K562 (cell line): ENCODE results near the gene KCP. TPM values are rescaled to one million over a fixed set of nuclear protein-coding genes. Genes with fewer than 3 reads are reported as not detected.

Source experiments
- ARID2 ChIP-seq: fragments of 450-650 bp; IDR thresholded peaks from 2 replicates; pipeline ENCODE4 v1.6.1; 2017; ENCODE audit warnings: antibody characterized with exemption, mild to moderate bottlenecking
- CBX1 ChIP-seq: sonication (generic); IDR thresholded peaks from 2 replicates; pipeline ENCODE4 v1.6.1; 2016; ENCODE audit warnings: antibody characterized with exemption, low read depth, mild to moderate bottlenecking
- E2F3 ChIP-seq: fragments of 250-450 bp; sonication (Bioruptor Pico); IDR thresholded peaks from 2 replicates; pipeline ENCODE4 v1.4.0; 2020; ENCODE audit warnings: mild to moderate bottlenecking
- HMG20B ChIP-seq: fragments of 250-450 bp; sonication (Bioruptor Pico); IDR thresholded peaks from 2 replicates; pipeline ENCODE4 v1.5.0; 2021; ENCODE audit warnings: mild to moderate bottlenecking
- HNRNPUL1 ChIP-seq: fragments of 200-400 bp; formaldehyde crosslinking; IDR thresholded peaks from 2 replicates; pipeline ENCODE4 v1.6.1; 2017; ENCODE audit warnings: low read length
- MIER1 ChIP-seq: fragments of 450-650 bp; IDR thresholded peaks from 2 replicates; pipeline ENCODE4 v1.6.1; 2016; ENCODE audit warnings: antibody characterized with exemption, mild to moderate bottlenecking, low read depth
- PHF20 ChIP-seq: fragments of 450-650 bp; IDR thresholded peaks from 2 replicates; pipeline ENCODE4 v1.6.1; 2018; ENCODE audit not compliant: partially characterized antibody
- SIN3A ChIP-seq, 2 experiments: fragments of 150-350 bp in 1 of 2; IDR thresholded peaks; 2 replicates each; pipeline ENCODE4 v1.6.1; 2011 to 2016; ENCODE audit warnings: borderline replicate concordance in 2 of 2, low read depth in 2 of 2, low read length in 2 of 2, mild to moderate bottlenecking in 2 of 2, moderate library complexity in 2 of 2; ENCODE audit not compliant: control insufficient read depth in 1 of 2
- ZNF212 ChIP-seq: fragments of 450-650 bp; formaldehyde crosslinking; IDR thresholded peaks from 2 replicates; pipeline ENCODE4 v1.4.0; 2020; ENCODE audit warnings: mild to moderate bottlenecking
- ZNF24 ChIP-seq: fragments of 450-650 bp; IDR thresholded peaks from 2 replicates; pipeline ENCODE4 v1.6.1; 2016
- ZNF644 ChIP-seq: fragments of 200-800 bp; sonication (Bioruptor generic); IDR thresholded peaks from 2 replicates; pipeline ENCODE4 v1.6.1; 2016; ENCODE audit warnings: low read depth, missing genetic modification characterization, missing compliant biosample characterization
- polyA plus RNA-seq, 8 experiments: library from polyadenylated mRNA; depleted of rRNA in 4 of 8; stranded (reverse) in 5 of 8; unstranded in 3 of 8; fragments of >200 nt; fragmentation: Nextera tagmentation in 2 of 8; fragmentation: Illumina TruSeq in 1 of 8; extraction: Ambion mirVana in 2 of 8; extraction: Trizol in 1 of 8; gene quantifications; 2 replicates each; pipeline versions ENCODE4 v1.2.1 to v1.2.3, GENCODE V29; 2011 to 2014; ENCODE audit warnings: inconsistent platforms in 1 of 8, missing spikeins in 1 of 8
- total RNA-seq, 7 experiments: library from RNA; depleted of rRNA in 6 of 7; stranded (reverse); fragments of >200 nt in 6 of 7; fragmentation: Illumina TruSeq in 2 of 7; extraction: Trizol in 2 of 7; gene quantifications; 2 replicates each; pipeline versions ENCODE4 v1.2.1 to v1.2.3, GENCODE V29; 2011 to 2021; ENCODE audit warnings: low replicate concordance in 1 of 7
- TF ChIP-seq, protein P1 (sequence below): sonication (generic); formaldehyde crosslinking; IDR thresholded peaks from 2 replicates; pipeline ENCODE4 v1.8.0; 2023; ENCODE audit warnings: missing genetic modification reagents, mild to moderate bottlenecking, borderline replicate concordance
- TF ChIP-seq, protein P2 (sequence below): fragments of 450-650 bp; IDR thresholded peaks from one replicate; pipeline ENCODE4 v1.6.1; 2018; ENCODE audit warnings: mild to moderate bottlenecking, moderate library complexity; ENCODE audit not compliant: partially characterized antibody
- TF ChIP-seq, protein P3 (sequence below): sonication (generic); formaldehyde crosslinking; IDR thresholded peaks from 2 replicates; pipeline ENCODE4 v1.5.0; 2020; ENCODE audit warnings: missing genetic modification reagents
- TF ChIP-seq, protein P4 (sequence below): fragments of 250-450 bp; sonication (Bioruptor Pico); IDR thresholded peaks from 2 replicates; pipeline ENCODE4 v1.4.0; 2020; ENCODE audit warnings: mild to moderate bottlenecking, moderate library complexity, borderline replicate concordance
- TF ChIP-seq, protein P5 (sequence below): IDR thresholded peaks from 2 replicates; pipeline ENCODE4 v1.6.1; 2011; ENCODE audit not compliant: insufficient read length; ENCODE audit errors: extremely low read depth

Gene KCP
- total and polyA plus RNA-seq, 9 of the 15 experiments (the other 6 are each of a cell fraction or from before 2014, with no cell fraction given): 0.06 to 0.17 (median 0.12) TPM; not detected in 3

DNA sequence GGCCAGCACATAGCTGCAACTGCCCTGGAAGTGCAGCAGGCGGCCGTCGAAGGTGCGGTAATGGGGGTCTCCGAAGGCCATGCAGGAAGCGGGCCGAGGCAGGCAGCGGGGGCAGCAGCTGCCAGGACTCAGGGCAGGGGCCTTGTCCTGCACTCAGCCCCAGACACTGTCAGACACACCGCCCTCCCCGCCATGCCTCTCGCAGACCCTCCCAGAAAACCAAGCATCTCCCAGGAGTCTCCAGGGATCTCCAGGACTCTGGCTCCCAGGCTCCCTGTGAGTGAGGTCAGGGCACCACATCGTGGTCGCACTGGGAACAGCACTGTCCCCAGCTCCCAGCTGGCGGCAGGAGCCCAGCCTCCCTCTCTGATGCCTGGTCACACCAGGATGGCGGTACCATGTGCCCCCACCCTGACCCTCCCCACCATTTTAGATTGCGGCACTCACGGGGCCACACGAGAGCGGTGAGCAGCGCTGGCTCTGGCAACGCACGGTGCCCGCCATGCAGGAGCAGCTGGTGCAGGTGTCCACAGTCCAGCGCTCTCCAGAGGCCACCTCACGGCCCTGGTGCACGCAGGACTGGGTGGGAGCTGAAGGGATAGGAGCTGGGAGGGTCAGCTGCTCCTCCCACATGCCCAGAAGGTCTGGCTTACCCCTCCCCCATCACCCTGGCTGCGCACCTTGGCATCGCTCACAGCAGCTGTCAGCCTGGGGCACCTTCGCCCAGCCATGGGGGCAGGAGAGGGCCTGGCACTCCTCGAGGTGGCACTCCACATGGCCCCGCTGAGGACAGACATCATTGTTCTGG, 30.4 kb downstream of the KCP start (continued):
- TF ChIP-seq, protein P1, sequence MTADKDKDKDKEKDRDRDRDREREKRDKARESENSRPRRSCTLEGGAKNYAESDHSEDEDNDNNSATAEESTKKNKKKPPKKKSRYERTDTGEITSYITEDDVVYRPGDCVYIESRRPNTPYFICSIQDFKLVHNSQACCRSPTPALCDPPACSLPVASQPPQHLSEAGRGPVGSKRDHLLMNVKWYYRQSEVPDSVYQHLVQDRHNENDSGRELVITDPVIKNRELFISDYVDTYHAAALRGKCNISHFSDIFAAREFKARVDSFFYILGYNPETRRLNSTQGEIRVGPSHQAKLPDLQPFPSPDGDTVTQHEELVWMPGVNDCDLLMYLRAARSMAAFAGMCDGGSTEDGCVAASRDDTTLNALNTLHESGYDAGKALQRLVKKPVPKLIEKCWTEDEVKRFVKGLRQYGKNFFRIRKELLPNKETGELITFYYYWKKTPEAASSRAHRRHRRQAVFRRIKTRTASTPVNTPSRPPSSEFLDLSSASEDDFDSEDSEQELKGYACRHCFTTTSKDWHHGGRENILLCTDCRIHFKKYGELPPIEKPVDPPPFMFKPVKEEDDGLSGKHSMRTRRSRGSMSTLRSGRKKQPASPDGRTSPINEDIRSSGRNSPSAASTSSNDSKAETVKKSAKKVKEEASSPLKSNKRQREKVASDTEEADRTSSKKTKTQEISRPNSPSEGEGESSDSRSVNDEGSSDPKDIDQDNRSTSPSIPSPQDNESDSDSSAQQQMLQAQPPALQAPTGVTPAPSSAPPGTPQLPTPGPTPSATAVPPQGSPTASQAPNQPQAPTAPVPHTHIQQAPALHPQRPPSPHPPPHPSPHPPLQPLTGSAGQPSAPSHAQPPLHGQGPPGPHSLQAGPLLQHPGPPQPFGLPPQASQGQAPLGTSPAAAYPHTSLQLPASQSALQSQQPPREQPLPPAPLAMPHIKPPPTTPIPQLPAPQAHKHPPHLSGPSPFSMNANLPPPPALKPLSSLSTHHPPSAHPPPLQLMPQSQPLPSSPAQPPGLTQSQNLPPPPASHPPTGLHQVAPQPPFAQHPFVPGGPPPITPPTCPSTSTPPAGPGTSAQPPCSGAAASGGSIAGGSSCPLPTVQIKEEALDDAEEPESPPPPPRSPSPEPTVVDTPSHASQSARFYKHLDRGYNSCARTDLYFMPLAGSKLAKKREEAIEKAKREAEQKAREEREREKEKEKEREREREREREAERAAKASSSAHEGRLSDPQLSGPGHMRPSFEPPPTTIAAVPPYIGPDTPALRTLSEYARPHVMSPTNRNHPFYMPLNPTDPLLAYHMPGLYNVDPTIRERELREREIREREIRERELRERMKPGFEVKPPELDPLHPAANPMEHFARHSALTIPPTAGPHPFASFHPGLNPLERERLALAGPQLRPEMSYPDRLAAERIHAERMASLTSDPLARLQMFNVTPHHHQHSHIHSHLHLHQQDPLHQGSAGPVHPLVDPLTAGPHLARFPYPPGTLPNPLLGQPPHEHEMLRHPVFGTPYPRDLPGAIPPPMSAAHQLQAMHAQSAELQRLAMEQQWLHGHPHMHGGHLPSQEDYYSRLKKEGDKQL: no peak
- 0 out of 2 replicates have a peak, but pooled peaks have one; percentile 55 for TF ChIP-seq E2F3 (CRISPR knock-in tag)
- no peak for TF ChIP-seq ZNF212 (CRISPR knock-in tag)
- no peak for TF ChIP-seq HMG20B (CRISPR knock-in tag)
- 0 out of 2 replicates have a peak, but pooled peaks have one; percentile 33 for TF ChIP-seq CBX1
- no peak for TF ChIP-seq MIER1
- TF ChIP-seq, protein P2, sequence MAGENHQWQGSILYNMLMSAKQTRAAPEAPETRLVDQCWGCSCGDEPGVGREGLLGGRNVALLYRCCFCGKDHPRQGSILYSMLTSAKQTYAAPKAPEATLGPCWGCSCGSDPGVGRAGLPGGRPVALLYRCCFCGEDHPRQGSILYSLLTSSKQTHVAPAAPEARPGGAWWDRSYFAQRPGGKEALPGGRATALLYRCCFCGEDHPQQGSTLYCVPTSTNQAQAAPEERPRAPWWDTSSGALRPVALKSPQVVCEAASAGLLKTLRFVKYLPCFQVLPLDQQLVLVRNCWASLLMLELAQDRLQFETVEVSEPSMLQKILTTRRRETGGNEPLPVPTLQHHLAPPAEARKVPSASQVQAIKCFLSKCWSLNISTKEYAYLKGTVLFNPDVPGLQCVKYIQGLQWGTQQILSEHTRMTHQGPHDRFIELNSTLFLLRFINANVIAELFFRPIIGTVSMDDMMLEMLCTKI: no peak
- TF ChIP-seq PHF20: no peak
- TF ChIP-seq ZNF644 (tag): no peak
- TF ChIP-seq, protein P3, sequence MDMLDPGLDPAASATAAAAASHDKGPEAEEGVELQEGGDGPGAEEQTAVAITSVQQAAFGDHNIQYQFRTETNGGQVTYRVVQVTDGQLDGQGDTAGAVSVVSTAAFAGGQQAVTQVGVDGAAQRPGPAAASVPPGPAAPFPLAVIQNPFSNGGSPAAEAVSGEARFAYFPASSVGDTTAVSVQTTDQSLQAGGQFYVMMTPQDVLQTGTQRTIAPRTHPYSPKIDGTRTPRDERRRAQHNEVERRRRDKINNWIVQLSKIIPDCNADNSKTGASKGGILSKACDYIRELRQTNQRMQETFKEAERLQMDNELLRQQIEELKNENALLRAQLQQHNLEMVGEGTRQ (CRISPR knock-in tag): no peak
- TF ChIP-seq, protein P4, sequence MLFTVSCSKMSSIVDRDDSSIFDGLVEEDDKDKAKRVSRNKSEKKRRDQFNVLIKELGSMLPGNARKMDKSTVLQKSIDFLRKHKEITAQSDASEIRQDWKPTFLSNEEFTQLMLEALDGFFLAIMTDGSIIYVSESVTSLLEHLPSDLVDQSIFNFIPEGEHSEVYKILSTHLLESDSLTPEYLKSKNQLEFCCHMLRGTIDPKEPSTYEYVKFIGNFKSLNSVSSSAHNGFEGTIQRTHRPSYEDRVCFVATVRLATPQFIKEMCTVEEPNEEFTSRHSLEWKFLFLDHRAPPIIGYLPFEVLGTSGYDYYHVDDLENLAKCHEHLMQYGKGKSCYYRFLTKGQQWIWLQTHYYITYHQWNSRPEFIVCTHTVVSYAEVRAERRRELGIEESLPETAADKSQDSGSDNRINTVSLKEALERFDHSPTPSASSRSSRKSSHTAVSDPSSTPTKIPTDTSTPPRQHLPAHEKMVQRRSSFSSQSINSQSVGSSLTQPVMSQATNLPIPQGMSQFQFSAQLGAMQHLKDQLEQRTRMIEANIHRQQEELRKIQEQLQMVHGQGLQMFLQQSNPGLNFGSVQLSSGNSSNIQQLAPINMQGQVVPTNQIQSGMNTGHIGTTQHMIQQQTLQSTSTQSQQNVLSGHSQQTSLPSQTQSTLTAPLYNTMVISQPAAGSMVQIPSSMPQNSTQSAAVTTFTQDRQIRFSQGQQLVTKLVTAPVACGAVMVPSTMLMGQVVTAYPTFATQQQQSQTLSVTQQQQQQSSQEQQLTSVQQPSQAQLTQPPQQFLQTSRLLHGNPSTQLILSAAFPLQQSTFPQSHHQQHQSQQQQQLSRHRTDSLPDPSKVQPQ (CRISPR knock-in tag): no peak
- peak; percentile 70; the same call in 1 of the 2 replicates for TF ChIP-seq ZNF24
- no peak for TF ChIP-seq HNRNPUL1
- TF ChIP-seq SIN3A (IDR thresholded peaks at IDR 0.05; ENCODE audit: borderline replicate concordance in 2 of 2, control insufficient read depth in 1 of 2, low read depth in 2 of 2, low read length in 2 of 2): peak in 1 of 2 experiments; percentile 82; a peak in 1 of 4 replicates
- TF ChIP-seq, protein P5, sequence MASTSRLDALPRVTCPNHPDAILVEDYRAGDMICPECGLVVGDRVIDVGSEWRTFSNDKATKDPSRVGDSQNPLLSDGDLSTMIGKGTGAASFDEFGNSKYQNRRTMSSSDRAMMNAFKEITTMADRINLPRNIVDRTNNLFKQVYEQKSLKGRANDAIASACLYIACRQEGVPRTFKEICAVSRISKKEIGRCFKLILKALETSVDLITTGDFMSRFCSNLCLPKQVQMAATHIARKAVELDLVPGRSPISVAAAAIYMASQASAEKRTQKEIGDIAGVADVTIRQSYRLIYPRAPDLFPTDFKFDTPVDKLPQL: no peak
- peak; percentile 90; the same call in 1 of the 2 replicates for TF ChIP-seq ARID2
